Right lobe of liver (tissue), 6 donors: ENCODE results near the gene TMEM129. TPM values are rescaled to one million over a fixed set of nuclear protein-coding genes. Genes with fewer than 3 reads are reported as not detected.
A peak's percentile ranks its signal among the peaks of the same experiment; 100 is the strongest.

Experiments used
- ATAC-seq, 4 donors: fragments of 200-7000 bp; cut with Tn5 transposase; one replicate each; pipeline ENCODE4 v1.9.1; 2020; ENCODE audit warnings: mild to moderate bottlenecking in 4 of 4, moderate library complexity in 4 of 4
- DNase-seq, 3 donors: peaks; one replicate each; pipeline ENCODE4 v3.0.0-alpha.2; 2020
- H3K27ac ChIP-seq, 3 donors: fragments of 200-600 bp; one replicate each; pipeline ENCODE4 v1.8.0; 2022
- H3K27me3 ChIP-seq, 2 donors: fragments of 200-600 bp; one replicate each; pipeline ENCODE4 v1.8.0; 2022
- H3K36me3 ChIP-seq, 4 donors: fragments of 200-600 bp; sonication (generic) in 1 of 4; one replicate each; pipeline versions ENCODE4 v1.5.1 to v1.8.0; 2017 to 2022; ENCODE audit warnings: control low read depth in 1 of 4
- H3K4me1 ChIP-seq, 4 donors: fragments of 200-600 bp; sonication (generic) in 1 of 4; one replicate each; pipeline versions ENCODE4 v1.5.1 to v1.8.0; 2017 to 2022; ENCODE audit warnings: control low read depth in 1 of 4
- H3K4me3 ChIP-seq, 3 donors: fragments of 200-600 bp; one replicate each; pipeline ENCODE4 v1.8.0; 2022
- H3K9me3 ChIP-seq, 4 donors: fragments of 200-600 bp; sonication (generic) in 1 of 4; one replicate each; pipeline versions ENCODE4 v1.5.1 to v1.8.0; 2017 to 2022; ENCODE audit warnings: control low read depth in 1 of 4
- POLR2A ChIP-seq: fragments of 450-650 bp; IDR thresholded peaks from one replicate; pipeline ENCODE4 v1.6.1; 2017; ENCODE audit warnings: antibody characterized with exemption, mild to moderate bottlenecking
- WGBS: methylation state at CpG from one replicate; pipeline ENCODE4 v1.1.6; 2018; ENCODE audit warnings: low coverage, low lambda C conversion rate; ENCODE audit not compliant: insufficient coverage; ENCODE audit errors: missing lambda C conversion rate; 5-methylcytosine and 5-hydroxymethylcytosine counted together
- intact Hi-C, 2 donors: fragments of 100-400 bp; cut with DNase I; formaldehyde crosslinking; loops; one replicate each; pipeline versions ENCODE4 v1.11.2 to v1.14.1; 2022
- total RNA-seq, 6 experiments: library from RNA; depleted of rRNA in 2 of 6; stranded (reverse); fragments of >200 nt in 2 of 6; fragmentation: NEBNext Ultra II Directional in 3 of 6; extraction: Animal tissue kit (Norgen Biotek cat#: 25700) in 3 of 6; gene quantifications; one replicate each; pipeline versions ENCODE4 v1.1.0 to v1.2.4, GENCODE V29; 2016 to 2023
- TF ChIP-seq, protein P1 (sequence below), 4 donors: fragments of 200-600 bp in 3 of 4; fragments of 450-650 bp in 1 of 4; IDR thresholded peaks; one replicate each; pipeline versions ENCODE4 v1.5.1 to v1.8.0; 2016 to 2022; ENCODE audit warnings: antibody characterized with exemption in 4 of 4, mild to moderate bottlenecking in 2 of 4
- donor health status: DM: no; HTN: yes; CAD: no.
- donor health status: DM: no; HTN: no; CAD: no.
- donor health status: DM: no; HTN: no; CAD: no.
- donor health status: DM: no; HTN: yes; CAD: no.
- donor health status: DM: no; HTN: yes; CAD: no.

TMEM129 gene
- total RNA-seq, 6 experiments from 2014 or later, result 13.8 to 51.0 (median 25.4) TPM

DNA sequence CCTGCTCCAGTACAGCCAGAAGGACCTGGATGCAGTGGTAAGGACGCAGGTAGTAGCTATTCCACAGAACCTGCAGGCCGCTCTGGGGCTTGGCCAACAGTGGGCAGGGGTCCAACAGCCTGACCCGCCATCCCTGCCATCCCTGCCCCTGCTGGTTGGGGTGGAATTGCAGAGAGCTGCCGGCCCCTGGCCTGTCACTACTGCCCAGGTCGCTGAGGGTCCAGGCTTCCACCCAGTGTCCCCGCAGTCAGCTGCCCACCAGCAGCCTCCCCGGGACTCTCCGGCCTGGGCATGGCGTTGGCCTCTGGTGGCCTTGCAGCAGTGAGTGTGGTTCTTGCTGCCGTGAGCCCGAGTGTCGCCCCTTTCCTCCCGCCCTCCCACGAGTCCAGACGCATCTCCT, 16.5 kb upstream of the TMEM129 start:
- H3K27me3 ChIP-seq, result no peaks in the 10 kb centered on the region
- no peaks in the 10 kb centered on the region for H3K4me1 ChIP-seq
- H3K36me3 ChIP-seq, result peaks cover 0 to 8% (median 0%) of the 10 kb centered on the region in 4 donors
- DNase-seq (no peak), ATAC-seq (no peak)
- no peak overlapping the region for H3K4me3 ChIP-seq
- TF ChIP-seq, protein P1, sequence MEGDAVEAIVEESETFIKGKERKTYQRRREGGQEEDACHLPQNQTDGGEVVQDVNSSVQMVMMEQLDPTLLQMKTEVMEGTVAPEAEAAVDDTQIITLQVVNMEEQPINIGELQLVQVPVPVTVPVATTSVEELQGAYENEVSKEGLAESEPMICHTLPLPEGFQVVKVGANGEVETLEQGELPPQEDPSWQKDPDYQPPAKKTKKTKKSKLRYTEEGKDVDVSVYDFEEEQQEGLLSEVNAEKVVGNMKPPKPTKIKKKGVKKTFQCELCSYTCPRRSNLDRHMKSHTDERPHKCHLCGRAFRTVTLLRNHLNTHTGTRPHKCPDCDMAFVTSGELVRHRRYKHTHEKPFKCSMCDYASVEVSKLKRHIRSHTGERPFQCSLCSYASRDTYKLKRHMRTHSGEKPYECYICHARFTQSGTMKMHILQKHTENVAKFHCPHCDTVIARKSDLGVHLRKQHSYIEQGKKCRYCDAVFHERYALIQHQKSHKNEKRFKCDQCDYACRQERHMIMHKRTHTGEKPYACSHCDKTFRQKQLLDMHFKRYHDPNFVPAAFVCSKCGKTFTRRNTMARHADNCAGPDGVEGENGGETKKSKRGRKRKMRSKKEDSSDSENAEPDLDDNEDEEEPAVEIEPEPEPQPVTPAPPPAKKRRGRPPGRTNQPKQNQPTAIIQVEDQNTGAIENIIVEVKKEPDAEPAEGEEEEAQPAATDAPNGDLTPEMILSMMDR (IDR thresholded peaks at IDR 0.05), result no peak
- TF ChIP-seq POLR2A, result no peak
- intact Hi-C loops, result no loop called here
- H3K9me3 ChIP-seq, result peaks cover 0 to 6% (median 0%) of the 10 kb centered on the region in 4 donors
- 100% methylated on average over 4 of the region's 15 CpGs for WGBS
- no peak overlapping the region for H3K27ac ChIP-seq

DNA sequence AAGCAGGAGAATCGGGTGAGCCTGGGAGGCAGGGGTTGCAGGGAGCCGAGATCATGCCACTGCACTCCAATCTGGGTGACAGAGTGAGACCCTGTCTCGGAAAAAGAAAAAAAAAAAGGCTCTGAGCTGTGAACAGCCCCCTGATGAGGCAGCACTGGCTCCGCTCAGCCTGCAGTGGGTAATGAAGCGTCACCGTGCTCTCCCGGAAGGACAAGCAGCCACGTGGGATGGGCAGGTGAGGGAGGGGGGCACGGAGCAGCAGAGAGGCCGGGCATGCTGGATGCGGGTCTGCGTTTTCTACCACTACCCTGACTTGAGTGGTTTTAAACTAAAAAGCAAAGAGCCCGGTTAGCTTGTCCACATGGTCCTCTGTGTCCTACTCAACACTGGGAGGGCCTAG, 15.7 kb upstream of the TMEM129 start:
- peaks cover 0 to 6% (median 0%) of the 10 kb centered on the region in 4 donors for H3K9me3 ChIP-seq
- peaks cover 0 to 8% (median 0%) of the 10 kb centered on the region in 4 donors for H3K36me3 ChIP-seq
- H3K4me3 ChIP-seq, result no peak overlapping the region
- 82% methylated on average over 8 of the region's 13 CpGs for WGBS
- intact Hi-C loops, result no loop called here
- ATAC-seq (no peak), DNase-seq (no peak)
- no peaks in the 10 kb centered on the region for H3K27me3 ChIP-seq
- no peak overlapping the region for H3K27ac ChIP-seq
- TF ChIP-seq, protein P1 (IDR thresholded peaks at IDR 0.05), result no peak
- TF ChIP-seq POLR2A, result no peak
- no peaks in the 10 kb centered on the region for H3K4me1 ChIP-seq

DNA sequence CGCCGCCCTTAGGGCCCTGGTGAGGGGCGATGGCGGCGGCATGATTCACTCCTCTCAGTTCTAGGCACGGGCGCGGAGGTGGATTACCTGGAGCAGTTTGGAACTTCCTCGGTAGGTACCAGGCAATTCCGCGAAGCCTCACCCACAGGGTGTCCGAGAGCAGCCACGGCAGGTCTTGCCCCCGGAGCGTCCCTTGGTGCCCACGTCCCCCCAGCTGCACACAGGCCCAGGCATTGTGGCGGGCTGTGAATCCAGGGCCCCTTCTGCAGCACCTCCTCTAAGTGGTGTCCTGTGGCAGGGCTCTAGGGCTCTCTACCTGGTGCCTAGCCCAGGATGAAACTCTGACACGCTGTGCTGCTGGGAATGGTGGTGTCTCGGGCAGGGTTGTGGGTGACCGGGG, 14.1 kb upstream of the TMEM129 start:
- TF ChIP-seq, protein P1 (IDR thresholded peaks at IDR 0.05), result no peak
- TF ChIP-seq POLR2A, result no peak
- intact Hi-C loops, result no loop called here
- ATAC-seq (no peak), DNase-seq (no peak)
- H3K27ac ChIP-seq, result no peak overlapping the region
- no CpG with 5 or more reads among the region's 20 CpGs for WGBS
- H3K4me3 ChIP-seq, result no peak overlapping the region
- no peaks in the 10 kb centered on the region for H3K4me1 ChIP-seq
- H3K36me3 ChIP-seq, result peaks cover 0 to 7% (median 0%) of the 10 kb centered on the region in 4 donors
- peaks cover 0 to 6% (median 0%) of the 10 kb centered on the region in 4 donors for H3K9me3 ChIP-seq
- no peaks in the 10 kb centered on the region for H3K27me3 ChIP-seq

DNA sequence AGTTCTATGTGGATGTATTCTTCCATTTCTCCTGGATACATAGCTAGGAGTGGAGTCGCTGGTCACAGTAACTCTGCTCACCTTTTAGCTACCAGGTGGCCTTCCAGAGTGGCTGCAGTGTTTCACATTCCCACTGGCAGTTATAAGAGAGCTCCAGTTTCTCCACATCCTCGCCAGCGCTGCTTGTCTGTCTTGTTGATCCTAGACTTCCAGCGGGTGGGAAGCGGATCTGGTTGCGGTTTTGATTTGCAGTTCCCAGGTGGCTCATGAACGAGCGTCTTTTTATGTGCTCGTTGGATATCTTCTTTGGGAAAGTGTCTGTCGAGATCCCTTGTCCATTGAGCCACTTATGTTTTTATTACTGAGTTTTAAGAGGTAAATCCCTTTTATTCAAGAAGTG, 11.8 kb upstream of the TMEM129 start:
- intact Hi-C loops, result no loop called here
- no peaks in the 10 kb centered on the region for H3K9me3 ChIP-seq
- WGBS, result 95% methylated on average over 10 of the region's 10 CpGs
- H3K27ac ChIP-seq, result no peak overlapping the region
- peaks cover 0 to 4% (median 0%) of the 10 kb centered on the region in 4 donors for H3K36me3 ChIP-seq
- ATAC-seq (no peak), DNase-seq (no peak)
- H3K27me3 ChIP-seq, result no peaks in the 10 kb centered on the region
- no peaks in the 10 kb centered on the region for H3K4me1 ChIP-seq
- TF ChIP-seq, protein P1 (IDR thresholded peaks at IDR 0.05), result no peak
- no peak for TF ChIP-seq POLR2A
- H3K4me3 ChIP-seq, result no peak overlapping the region

DNA sequence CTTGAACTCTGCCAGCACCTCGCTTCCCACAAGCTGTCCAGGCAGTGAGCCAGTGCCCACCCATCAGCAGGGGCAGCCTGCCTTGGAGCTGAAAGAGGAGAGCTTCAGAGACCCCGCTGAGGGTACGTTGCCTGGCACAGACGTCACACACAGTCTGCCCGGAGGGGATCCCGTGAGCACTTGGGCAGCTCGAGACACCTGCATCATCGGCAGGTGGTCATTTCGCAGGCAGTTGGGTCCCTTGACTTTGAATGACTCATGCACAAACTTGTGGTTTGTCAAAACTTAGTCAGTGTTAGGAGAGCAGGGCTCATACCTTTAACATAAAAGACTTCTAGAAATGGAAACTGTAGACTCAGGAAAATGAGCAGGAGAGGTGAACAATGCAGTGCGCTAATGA, 10.1 kb upstream of the TMEM129 start:
- 100% methylated on average over 1 of the region's 10 CpGs for WGBS
- ATAC-seq, result no peak
- Histone ChIP-seq H3K27ac (no peak overlapping the region), H3K4me3 (no peak overlapping the region), H3K9me3 (no peaks in the 10 kb centered on the region), H3K27me3 (no peaks in the 10 kb centered on the region), H3K4me1 (peaks cover 0 to 4% (median 0%) of the 10 kb centered on the region in 4 donors), H3K36me3 (no peaks in the 10 kb centered on the region)
- intact Hi-C loops, result no loop called here
- no peak for TF ChIP-seq POLR2A
- TF ChIP-seq, protein P1 (IDR thresholded peaks at IDR 0.05), result no peak
- DNase-seq, result peak in 1 of 3 donors; percentile 45
